ENCODE data around the gene TSGA10IP.
A peak's percentile ranks its signal among the peaks of the same experiment; 100 is the strongest.
"Not testable (repeated sequence)": the region's sequence is repeated elsewhere in the genome, so short reads cannot be mapped to it uniquely, and the experiment has no call there.

Gene TSGA10IP

DNA sequence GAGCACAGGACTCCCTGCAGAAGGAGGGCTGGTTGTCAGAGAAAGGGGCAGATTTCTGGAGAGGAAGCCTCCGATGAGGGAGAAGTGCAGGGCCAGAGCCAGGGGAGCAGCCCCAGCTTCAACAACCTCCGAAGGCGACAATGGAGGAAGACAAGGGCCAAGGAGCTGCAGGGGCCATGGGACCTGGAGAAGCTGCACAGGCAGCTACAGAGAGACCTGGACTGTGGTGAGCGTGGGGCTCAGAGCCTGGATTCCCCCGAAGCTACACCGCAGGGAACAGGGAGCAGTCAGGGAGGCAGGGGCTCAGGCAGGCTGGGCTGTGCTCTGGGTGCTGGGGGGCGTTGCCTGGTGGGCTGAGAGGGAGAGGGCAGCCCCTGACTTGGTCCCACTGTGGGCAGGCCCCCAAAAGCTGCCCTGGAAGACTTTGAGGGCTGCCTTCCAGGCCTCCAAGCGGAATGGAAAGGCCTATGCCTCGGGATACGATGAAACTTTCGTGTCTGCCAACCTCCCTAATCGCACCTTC is 2.4 kb downstream of the TSGA10IP start:
- Mint-ChIP-seq H3K27me3 (no peaks in the 10 kb centered on the region), H3K27ac (no peak overlapping the region), H3K9me3 (no peaks in the 10 kb centered on the region), H3K4me1 (ENCODE audit: low read depth) (no peaks in the 10 kb centered on the region), H3K4me3 (no peak overlapping the region), H3K36me3 (ENCODE audit: low read depth) (no peaks in the 10 kb centered on the region)
- no peak for DNase-seq

GRCh38 chr11:65950711-65951110 is 5.4 kb downstream of the TSGA10IP start:
- H3K36me3 Mint-ChIP-seq (ENCODE audit: low read depth); H3K9me3 Mint-ChIP-seq; H3K4me3 Mint-ChIP-seq: not testable (repeated sequence)

GRCh38 chr11:65951641-65952040 is 6.4 kb downstream of the TSGA10IP start:
- H3K9me3 Mint-ChIP-seq; DNase-seq; H3K36me3 Mint-ChIP-seq (ENCODE audit: low read depth); H3K4me1 Mint-ChIP-seq (ENCODE audit: low read depth); H3K4me3 Mint-ChIP-seq; H3K27me3 Mint-ChIP-seq; H3K27ac Mint-ChIP-seq: not testable (repeated sequence)

More at GRCh38 chr11:65950711-65951110, 5.4 kb downstream of the TSGA10IP start:
- not testable (repeated sequence) for H3K4me1 Mint-ChIP-seq (ENCODE audit: low read depth); H3K27me3 Mint-ChIP-seq; DNase-seq; H3K27ac Mint-ChIP-seq

GRCh38 chr11:65952052-65952521 is 6.8 kb downstream of the TSGA10IP start:
- Mint-ChIP-seq H3K27ac (no peak overlapping the region), H3K27me3 (no peaks in the 10 kb centered on the region), H3K9me3 (no peaks in the 10 kb centered on the region), H3K36me3 (ENCODE audit: low read depth) (no peaks in the 10 kb centered on the region), H3K4me3 (no peak overlapping the region), H3K4me1 (ENCODE audit: low read depth) (peaks cover 12% of the 10 kb centered on the region)
- no peak for DNase-seq

- no peaks in the 10 kb centered on the region for H3K27me3 Mint-ChIP-seq
- H3K4me1 Mint-ChIP-seq (ENCODE audit: low read depth) = peaks cover 24% of the 10 kb centered on the region
- no peak for DNase-seq
- no peaks in the 10 kb centered on the region for H3K9me3 Mint-ChIP-seq
- no peak overlapping the region for H3K4me3 Mint-ChIP-seq
- no peaks in the 10 kb centered on the region for H3K36me3 Mint-ChIP-seq (ENCODE audit: low read depth)
- H3K27ac Mint-ChIP-seq = no peak overlapping the region
Observed at GRCh38 chr11:65953471-65953870, 8.2 kb downstream of the TSGA10IP start.

- no peaks in the 10 kb centered on the region for H3K27me3 Mint-ChIP-seq
- H3K9me3 Mint-ChIP-seq = no peaks in the 10 kb centered on the region
- no peak for DNase-seq
- no peak overlapping the region for H3K4me3 Mint-ChIP-seq
- no peak overlapping the region for H3K27ac Mint-ChIP-seq
- no peaks in the 10 kb centered on the region for H3K36me3 Mint-ChIP-seq (ENCODE audit: low read depth)
- H3K4me1 Mint-ChIP-seq (ENCODE audit: low read depth) = peaks cover 24% of the 10 kb centered on the region
Observed at GRCh38 chr11:65954771-65955170, 9.5 kb downstream of the TSGA10IP start.

GRCh38 chr11:65958291-65958690 is 13.0 kb downstream of the TSGA10IP start:
- Mint-ChIP-seq H3K27me3 (no peaks in the 10 kb centered on the region), H3K4me1 (ENCODE audit: low read depth) (peaks cover 49% of the 10 kb centered on the region), H3K36me3 (ENCODE audit: low read depth) (peaks cover 21% of the 10 kb centered on the region), H3K27ac (peak overlapping the region; percentile 94), H3K4me3 (no peak overlapping the region), H3K9me3 (no peaks in the 10 kb centered on the region)
- no peak for DNase-seq

GRCh38 chr11:65958774-65959420 is 13.6 kb downstream of the TSGA10IP start:
- H3K4me1 Mint-ChIP-seq (ENCODE audit: low read depth) = peaks cover 54% of the 10 kb centered on the region
- no peak overlapping the region for H3K4me3 Mint-ChIP-seq
- peak overlapping the region; percentile 94 for H3K27ac Mint-ChIP-seq
- H3K9me3 Mint-ChIP-seq = no peaks in the 10 kb centered on the region
- DNase-seq = no peak
- peaks cover 26% of the 10 kb centered on the region for H3K36me3 Mint-ChIP-seq (ENCODE audit: low read depth)
- no peaks in the 10 kb centered on the region for H3K27me3 Mint-ChIP-seq

DNA sequence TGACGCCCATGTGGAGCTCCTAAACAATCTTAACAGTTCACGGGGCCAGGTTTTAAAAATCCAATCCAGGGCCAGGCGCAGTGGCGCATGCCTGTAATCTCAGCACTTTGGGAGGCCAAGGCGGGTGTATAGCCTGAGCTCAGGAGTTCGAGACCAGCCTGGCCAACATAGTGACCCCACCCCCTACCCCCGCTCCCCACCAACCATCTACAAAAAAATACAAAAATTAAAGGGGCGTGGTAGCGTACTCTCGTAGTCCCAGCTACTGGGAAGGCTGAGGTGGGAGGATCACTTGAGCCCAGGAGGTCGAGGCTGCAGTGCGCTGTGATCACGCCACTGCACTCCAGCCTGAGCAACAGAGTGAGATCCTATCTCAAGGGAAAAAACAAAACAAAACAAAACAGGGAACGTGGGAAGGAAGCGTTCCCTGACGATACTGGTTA is 15.6 kb downstream of the TSGA10IP start:
- Mint-ChIP-seq H3K27ac (peak overlapping the region; percentile 98), H3K27me3 (no peaks in the 10 kb centered on the region), H3K4me3 (peak overlapping the region; percentile 95), H3K9me3 (no peaks in the 10 kb centered on the region), H3K36me3 (ENCODE audit: low read depth) (peaks cover 46% of the 10 kb centered on the region), H3K4me1 (ENCODE audit: low read depth) (peaks cover 59% of the 10 kb centered on the region)
- no peak for DNase-seq

DNA sequence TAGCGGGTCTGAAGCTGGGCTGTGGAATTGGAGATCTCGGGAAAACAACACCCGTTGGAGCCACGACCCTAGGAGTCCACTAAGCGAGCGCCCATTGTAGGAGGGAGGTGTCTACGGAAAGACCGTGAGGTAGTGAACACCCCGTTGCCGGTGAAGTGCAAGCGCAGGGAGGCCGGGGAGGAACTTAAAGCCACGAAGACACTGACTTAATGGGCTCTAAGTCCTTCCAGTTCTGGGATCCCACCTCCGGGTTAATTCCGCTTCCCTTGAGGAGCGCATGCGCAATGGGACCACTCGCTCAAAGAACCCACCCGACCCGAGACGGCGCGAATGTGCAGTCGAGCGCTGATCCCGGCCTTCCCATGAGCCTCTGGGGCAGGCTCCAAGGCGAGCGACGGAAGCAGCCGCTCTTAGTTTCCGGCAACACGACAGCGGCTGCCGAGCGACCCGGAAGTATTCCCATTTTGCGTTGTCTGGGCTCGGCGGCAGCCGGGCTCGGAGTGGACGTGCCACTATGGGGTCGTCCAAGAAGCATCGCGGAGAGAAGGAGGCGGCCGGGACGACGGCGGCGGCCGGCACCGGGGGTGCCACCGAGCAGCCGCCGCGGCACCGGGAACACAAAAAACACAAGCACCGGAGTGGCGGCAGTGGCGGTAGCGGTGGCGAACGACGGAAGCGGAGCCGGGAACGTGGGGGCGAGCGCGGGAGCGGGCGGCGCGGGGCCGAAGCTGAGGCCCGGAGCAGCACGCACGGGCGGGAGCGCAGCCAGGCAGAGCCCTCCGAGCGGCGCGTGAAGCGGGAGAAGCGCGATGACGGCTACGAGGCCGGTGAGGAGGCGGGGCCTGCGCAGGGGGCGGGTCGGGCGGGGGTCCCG is 16.2 kb downstream of the TSGA10IP start, which contains the start of gene SART1:
SART1 (plus strand) TSS at position 468 of the 874 bp plus-strand sequence; CDS start at position 515, 47 bp downstream.
- Mint-ChIP-seq H3K27me3 (no peaks in the 10 kb centered on the region), H3K9me3 (no peaks in the 10 kb centered on the region), H3K4me3 (peak within 1 kb of the TSS; percentile 95), H3K4me1 (ENCODE audit: low read depth) (peaks cover 55% of the 10 kb centered on the region), H3K36me3 (ENCODE audit: low read depth) (peaks cover 52% of the 10 kb centered on the region), H3K27ac (peak within 1 kb of the TSS; percentile 98)
- peak; percentile 95 for DNase-seq

DNA sequence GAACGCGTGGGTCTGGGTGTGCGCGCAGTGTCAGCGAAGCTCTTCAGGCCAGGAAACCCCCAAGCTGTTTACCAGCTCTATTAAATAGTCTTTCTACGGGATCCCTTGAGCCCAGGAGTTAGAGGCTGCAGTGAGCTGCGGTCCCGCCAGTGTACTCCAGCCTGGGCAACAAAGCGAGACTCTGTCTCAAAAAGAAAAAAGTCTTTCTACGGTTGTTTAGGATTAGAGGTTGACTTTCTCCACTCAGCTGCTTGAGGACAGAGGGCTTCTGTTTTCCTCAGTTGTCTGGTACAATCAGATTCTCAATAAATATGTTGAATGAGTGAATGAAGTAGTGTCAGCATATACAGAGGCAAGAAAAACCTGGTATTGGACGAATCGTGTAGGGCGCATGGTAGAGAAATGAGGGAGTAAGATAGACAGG is 16.9 kb downstream of the TSGA10IP start:
- Mint-ChIP-seq H3K27ac (peak overlapping the region; percentile 98), H3K27me3 (no peaks in the 10 kb centered on the region), H3K9me3 (no peaks in the 10 kb centered on the region), H3K4me1 (ENCODE audit: low read depth) (peaks cover 49% of the 10 kb centered on the region), H3K36me3 (ENCODE audit: low read depth) (peaks cover 59% of the 10 kb centered on the region), H3K4me3 (peak overlapping the region; percentile 95)
- no peak for DNase-seq

DNA sequence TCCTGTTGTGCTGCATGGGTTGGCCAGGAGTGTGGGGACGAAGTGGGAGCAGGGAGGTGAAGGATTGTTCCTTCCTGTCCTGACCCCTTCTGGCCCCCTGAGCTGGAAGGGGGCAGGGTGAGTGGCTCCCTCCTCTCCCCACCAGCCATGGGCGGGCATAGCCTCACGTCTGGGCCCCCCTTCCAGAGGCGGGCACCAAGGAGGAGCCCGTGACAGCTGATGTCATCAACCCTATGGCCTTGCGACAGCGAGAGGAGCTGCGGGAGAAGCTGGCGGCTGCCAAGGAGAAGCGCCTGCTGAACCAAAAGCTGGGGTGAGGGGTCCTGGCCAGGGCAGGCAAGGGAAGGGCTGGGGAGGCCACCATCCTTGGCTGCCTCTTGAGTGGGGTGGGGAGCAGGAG is 19.6 kb downstream of the TSGA10IP start:
- Mint-ChIP-seq H3K4me3 (no peak overlapping the region), H3K36me3 (ENCODE audit: low read depth) (peaks cover 86% of the 10 kb centered on the region), H3K27ac (no peak overlapping the region), H3K27me3 (no peaks in the 10 kb centered on the region), H3K9me3 (no peaks in the 10 kb centered on the region), H3K4me1 (ENCODE audit: low read depth) (peaks cover 43% of the 10 kb centered on the region)
- no peak for DNase-seq

DNA sequence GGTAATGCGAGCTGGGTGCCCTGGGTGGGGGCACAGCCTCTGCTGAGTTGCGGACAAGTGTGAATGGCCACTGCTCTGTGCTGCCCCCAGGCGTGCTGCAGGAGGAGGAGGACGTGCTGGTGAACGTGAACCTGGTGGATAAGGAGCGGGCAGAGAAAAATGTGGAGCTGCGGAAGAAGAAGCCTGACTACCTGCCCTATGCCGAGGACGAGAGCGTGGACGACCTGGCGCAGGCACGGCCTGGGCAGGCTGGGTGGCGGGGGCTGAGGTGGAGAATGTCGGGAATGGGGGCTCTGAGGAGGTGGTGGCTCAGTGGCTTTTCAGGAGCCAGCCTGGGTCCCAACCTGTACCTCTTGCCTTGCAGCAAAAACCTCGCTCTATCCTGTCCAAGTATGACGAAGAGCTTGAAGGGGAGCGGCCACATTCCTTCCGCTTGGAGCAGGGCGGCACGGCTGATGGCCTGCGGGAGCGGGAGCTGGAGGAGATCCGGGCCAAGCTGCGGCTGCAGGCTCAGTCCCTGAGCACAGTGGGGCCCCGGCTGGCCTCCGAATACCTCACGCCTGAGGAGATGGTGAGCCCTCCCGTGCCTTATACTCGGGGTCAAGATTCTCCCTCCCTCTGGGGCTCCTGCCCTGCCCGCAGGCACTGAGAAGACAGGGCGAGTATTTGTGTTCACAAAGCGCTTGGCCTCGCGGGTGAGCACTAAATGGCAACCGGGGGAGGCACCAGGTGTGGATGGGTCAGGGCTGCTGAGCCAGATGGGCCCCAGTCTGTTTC is 20.9 kb downstream of the TSGA10IP start:
- Mint-ChIP-seq H3K36me3 (ENCODE audit: low read depth) (peaks cover 90% of the 10 kb centered on the region), H3K4me1 (ENCODE audit: low read depth) (peaks cover 38% of the 10 kb centered on the region), H3K4me3 (no peak overlapping the region), H3K27me3 (no peaks in the 10 kb centered on the region), H3K27ac (peak overlapping the region; percentile 63), H3K9me3 (no peaks in the 10 kb centered on the region)
- no peak for DNase-seq

- DNase-seq = no peak
- Mint-ChIP-seq H3K27ac (no peak overlapping the region), H3K36me3 (ENCODE audit: low read depth) (peaks cover 89% of the 10 kb centered on the region), H3K9me3 (no peaks in the 10 kb centered on the region), H3K4me1 (ENCODE audit: low read depth) (peaks cover 30% of the 10 kb centered on the region), H3K27me3 (no peaks in the 10 kb centered on the region), H3K4me3 (no peak overlapping the region)
Observed at GRCh38 chr11:65967329-65967934, 22.2 kb downstream of the TSGA10IP start.
